Measurements from ENCODE around the gene FXR1.
"Not testable (repeated sequence)": the region's sequence is repeated elsewhere in the genome, so short reads cannot be mapped to it uniquely, and the experiment has no call there.

FXR1 gene

GRCh38 chr3:181003469-181003868 lies 91.0 kb downstream of the FXR1 start:
- DNase-seq; intact Hi-C loops (cut with DNase I): not testable (repeated sequence)

GRCh38 chr3:181006541-181006940 lies 94.1 kb downstream of the FXR1 start:
- no peak for DNase-seq
- intact Hi-C loops (cut with DNase I), result no loop called here

- intact Hi-C loops (cut with DNase I), result no loop called here
- DNase-seq, result no peak
Measured at GRCh38 chr3:181007262-181007661, 94.8 kb downstream of the FXR1 start.

- intact Hi-C loops (cut with DNase I), result no loop called here
- DNase-seq, result no peak
Measured at GRCh38 chr3:181008796-181009195, 96.3 kb downstream of the FXR1 start.

- intact Hi-C loops (cut with DNase I), result no loop called here
- no peak for DNase-seq
Measured at GRCh38 chr3:181009225-181009624, 96.8 kb downstream of the FXR1 start.

- no peak for DNase-seq
- intact Hi-C loops (cut with DNase I), result no loop called here
Measured at GRCh38 chr3:181017690-181018089, 105.2 kb downstream of the FXR1 start.

- intact Hi-C loops (cut with DNase I), result no loop called here
- no peak for DNase-seq
Measured at GRCh38 chr3:181025204-181025603, 112.7 kb downstream of the FXR1 start.

- no peak for DNase-seq
- intact Hi-C loops (cut with DNase I), result no loop called here
Measured at GRCh38 chr3:181030948-181031347, 118.5 kb downstream of the FXR1 start.

Measured in posterior cingulate gyrus (tissue), 11 donors.